Measurements from ENCODE around the gene CD302. TPM values are rescaled to one million over a fixed set of nuclear protein-coding genes. Genes with fewer than 3 reads are reported as not detected.
"Not testable (repeated sequence)": the region's sequence is repeated elsewhere in the genome, so short reads cannot be mapped to it uniquely, and the experiment has no call there.

The CD302 gene
- total RNA-seq, 6 experiments from 2014 or later = 1.9 to 5.6 (median 4.2) TPM

- peaks cover 3% of the 10 kb centered on the region; the same call in 1 of the 2 replicates for H3K27me3 Mint-ChIP-seq (ENCODE audit: insufficient read depth)
- no peak overlapping the region for H3K27ac Mint-ChIP-seq
- H3K4me1 Mint-ChIP-seq (ENCODE audit: low read depth) = no peaks in the 10 kb centered on the region
- no peaks in the 10 kb centered on the region for H3K36me3 Mint-ChIP-seq (ENCODE audit: low read depth)
- no peak for TF ChIP-seq CTCF (IDR thresholded peaks at IDR 0.05)
- DNase-seq = no peak
- H3K4me3 Mint-ChIP-seq = no peak overlapping the region
- H3K9me3 Mint-ChIP-seq = no peaks in the 10 kb centered on the region
Observed at GRCh38 chr2:159786938-159787337, 11.1 kb downstream of the CD302 start.

GRCh38 chr2:159785195-159785594 is 12.8 kb downstream of the CD302 start:
- no peak overlapping the region for H3K4me3 Mint-ChIP-seq
- no peak for DNase-seq
- H3K27me3 Mint-ChIP-seq (ENCODE audit: insufficient read depth) = peaks cover 3% of the 10 kb centered on the region; the same call in 1 of the 2 replicates
- no peak for TF ChIP-seq CTCF (IDR thresholded peaks at IDR 0.05)
- no peaks in the 10 kb centered on the region for H3K36me3 Mint-ChIP-seq (ENCODE audit: low read depth)
- H3K9me3 Mint-ChIP-seq = no peaks in the 10 kb centered on the region
- H3K27ac Mint-ChIP-seq = no peak overlapping the region
- no peaks in the 10 kb centered on the region for H3K4me1 Mint-ChIP-seq (ENCODE audit: low read depth)

- H3K4me3 Mint-ChIP-seq; DNase-seq; H3K4me1 Mint-ChIP-seq (ENCODE audit: low read depth); H3K27me3 Mint-ChIP-seq (ENCODE audit: insufficient read depth); H3K27ac Mint-ChIP-seq; H3K9me3 Mint-ChIP-seq; H3K36me3 Mint-ChIP-seq (ENCODE audit: low read depth): not testable (repeated sequence)
Observed at GRCh38 chr2:159784744-159785143, 13.3 kb downstream of the CD302 start.

GRCh38 chr2:159783556-159783955 is 14.5 kb downstream of the CD302 start:
- H3K4me1 Mint-ChIP-seq (ENCODE audit: low read depth) = no peaks in the 10 kb centered on the region
- no peaks in the 10 kb centered on the region for H3K9me3 Mint-ChIP-seq
- peaks cover 3% of the 10 kb centered on the region; the same call in 1 of the 2 replicates for H3K27me3 Mint-ChIP-seq (ENCODE audit: insufficient read depth)
- TF ChIP-seq CTCF (IDR thresholded peaks at IDR 0.05) = no peak
- no peaks in the 10 kb centered on the region for H3K36me3 Mint-ChIP-seq (ENCODE audit: low read depth)
- DNase-seq = no peak
- no peak overlapping the region for H3K27ac Mint-ChIP-seq
- H3K4me3 Mint-ChIP-seq = no peak overlapping the region

GRCh38 chr2:159776321-159776720 is 21.7 kb downstream of the CD302 start:
- no peak for DNase-seq
- H3K36me3 Mint-ChIP-seq (ENCODE audit: low read depth) = peaks cover 25% of the 10 kb centered on the region
- peak; percentile 67 for TF ChIP-seq CTCF (IDR thresholded peaks at IDR 0.05)
- no peak overlapping the region for H3K27ac Mint-ChIP-seq
- H3K4me3 Mint-ChIP-seq = no peak overlapping the region
- peaks cover 29% of the 10 kb centered on the region for H3K4me1 Mint-ChIP-seq (ENCODE audit: low read depth)
- H3K27me3 Mint-ChIP-seq (ENCODE audit: insufficient read depth) = peaks cover 7% of the 10 kb centered on the region
- no peaks in the 10 kb centered on the region for H3K9me3 Mint-ChIP-seq

- 0 out of 2 replicates have a peak, but pooled peaks have one; percentile 9 for TF ChIP-seq CTCF (IDR thresholded peaks at IDR 0.05)
- Mint-ChIP-seq H3K4me3 (no peak overlapping the region), H3K27me3 (ENCODE audit: insufficient read depth) (peaks cover 10% of the 10 kb centered on the region), H3K27ac (peak overlapping the region; percentile 17; the same call in 1 of the 2 replicates), H3K9me3 (no peaks in the 10 kb centered on the region), H3K4me1 (ENCODE audit: low read depth) (peaks cover 29% of the 10 kb centered on the region), H3K36me3 (ENCODE audit: low read depth) (peaks cover 36% of the 10 kb centered on the region)
- no peak for DNase-seq
Observed at GRCh38 chr2:159775021-159775420, 23.0 kb downstream of the CD302 start.

All from HFFc6 (cell line).